NB4 (cell line): ENCODE data around the gene SYMPK.

Experiments
- CTCF ChIP-seq: IDR thresholded peaks from one replicate; pipeline ENCODE4 v1.5.1; 2012; ENCODE audit warnings: low read depth, low read length
- MAX ChIP-seq: IDR thresholded peaks from 2 replicates; pipeline ENCODE4 v1.6.1; 2011; ENCODE audit warnings: low read depth, low read length
- MYC ChIP-seq: IDR thresholded peaks from 2 replicates; pipeline ENCODE4 v1.6.1; 2011; ENCODE audit warnings: low read depth, low read length
- POLR2A ChIP-seq: IDR thresholded peaks from 2 replicates; pipeline ENCODE4 v1.6.1; 2011; ENCODE audit warnings: mild to moderate bottlenecking; ENCODE audit not compliant: insufficient read length; ENCODE audit errors: extremely low read depth

GRCh38 chr19:45801603-45802175, 61.3 kb downstream of the SYMPK start:
- no peak for TF ChIP-seq POLR2A
- no peak for TF ChIP-seq CTCF
- no peak for TF ChIP-seq MAX
- TF ChIP-seq MYC = no peak
